GM21367 (cell line): ENCODE measurements around the gene YAE1.

Source experiments
- ATAC-seq: cut with Tn5 transposase; IDR thresholded peaks from one replicate; pipeline ENCODE4 v1.9.1; 2021; ENCODE audit not compliant: unreplicated experiment

YAE1 gene

DNA sequence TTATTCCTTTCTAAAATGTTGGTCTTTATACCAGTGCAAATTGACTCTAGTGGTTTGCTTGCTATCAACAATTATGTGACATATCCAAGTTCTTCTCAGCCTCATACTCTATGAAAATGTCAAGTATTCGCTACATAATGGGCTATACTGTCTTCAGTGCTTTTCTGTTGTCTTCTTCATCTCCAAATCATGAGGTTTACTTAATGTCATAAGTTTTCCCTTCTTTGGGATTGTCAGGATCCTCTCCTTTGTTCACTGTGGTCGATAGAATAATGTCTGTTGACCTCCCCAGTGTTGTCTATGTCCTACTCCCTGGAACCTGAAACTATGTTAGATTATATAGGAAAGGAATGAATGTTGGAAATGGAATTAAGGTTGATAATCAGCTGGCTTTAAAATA, 40.7 kb downstream of the YAE1 start:
- no peak for ATAC-seq

DNA sequence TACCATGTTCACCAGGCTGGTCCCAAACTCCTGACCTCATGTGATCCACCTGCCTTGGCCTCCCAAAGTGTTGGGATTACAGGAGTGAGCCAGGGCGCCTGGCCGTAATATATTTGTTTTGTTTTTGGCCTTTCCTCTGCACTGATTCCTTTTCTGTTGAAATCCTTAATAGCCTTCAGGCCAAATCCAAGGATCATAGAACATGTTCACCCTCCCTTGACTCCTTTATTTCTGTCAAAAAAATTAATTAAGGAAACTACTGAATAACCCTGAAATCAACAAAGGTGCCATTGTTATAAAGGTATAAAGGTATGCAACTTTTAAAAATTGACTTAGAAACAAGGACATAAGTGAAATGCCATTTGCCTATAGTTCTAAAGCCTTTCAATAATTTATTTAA, 41.7 kb downstream of the YAE1 start:
- ATAC-seq = no peak

DNA sequence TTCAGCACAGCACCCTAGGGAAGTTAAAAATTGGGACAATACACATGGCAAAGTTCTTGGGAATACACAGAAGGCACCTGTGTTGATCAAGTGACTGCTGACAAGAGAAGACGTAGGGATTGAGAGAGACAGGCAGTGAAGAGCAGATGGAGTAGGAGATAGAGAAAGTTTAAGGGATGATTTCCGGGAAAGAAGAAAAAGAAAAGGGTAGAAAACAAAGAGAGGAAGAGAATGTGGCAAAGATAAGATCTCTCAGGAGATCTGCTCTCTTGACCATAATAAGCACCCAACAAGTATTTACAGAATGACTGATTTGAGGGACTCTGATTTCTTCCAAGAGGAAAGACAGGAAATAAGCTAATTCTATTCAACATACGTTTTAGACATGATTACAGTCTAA, 42.1 kb downstream of the YAE1 start:
- ATAC-seq = no peak

DNA sequence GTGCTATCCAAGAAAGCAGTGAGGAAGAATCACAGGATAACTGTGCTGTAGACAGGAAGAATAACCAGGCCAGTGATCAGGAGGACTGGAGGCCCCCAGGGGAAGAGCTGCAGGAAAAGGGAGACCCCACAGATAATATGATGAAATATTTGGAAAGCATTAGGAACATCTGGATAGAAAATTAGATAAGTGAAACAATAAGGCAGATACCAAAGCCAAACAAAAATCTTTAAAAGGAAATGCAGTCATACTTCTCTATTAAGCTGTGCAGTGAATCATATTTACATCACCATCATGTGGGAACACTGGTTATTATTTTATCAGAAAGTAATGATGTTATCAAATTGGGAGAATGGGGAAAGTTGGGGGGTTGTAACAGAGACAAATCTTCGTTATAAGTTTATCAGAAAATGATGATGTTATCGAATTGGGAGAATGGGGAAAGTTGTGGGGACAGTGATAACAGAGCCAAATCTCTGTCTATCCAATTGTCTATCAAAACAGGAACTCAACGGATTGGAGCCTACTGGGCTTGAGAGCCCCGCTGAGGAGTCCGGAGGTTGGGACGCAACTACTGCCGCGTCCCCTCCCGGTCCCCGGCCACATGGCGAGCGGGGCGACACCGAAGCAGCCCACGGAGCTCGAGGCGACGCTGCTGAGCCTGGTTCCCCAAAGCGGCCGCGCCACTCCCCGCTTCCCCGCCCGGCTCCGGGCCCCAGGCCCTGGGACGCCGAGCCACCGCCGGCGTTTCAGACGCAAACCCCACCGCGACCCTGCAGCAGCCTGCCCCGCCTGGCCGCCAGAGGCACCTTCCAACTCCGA, 43.1 kb downstream of the YAE1 start:
- no peak for ATAC-seq

DNA sequence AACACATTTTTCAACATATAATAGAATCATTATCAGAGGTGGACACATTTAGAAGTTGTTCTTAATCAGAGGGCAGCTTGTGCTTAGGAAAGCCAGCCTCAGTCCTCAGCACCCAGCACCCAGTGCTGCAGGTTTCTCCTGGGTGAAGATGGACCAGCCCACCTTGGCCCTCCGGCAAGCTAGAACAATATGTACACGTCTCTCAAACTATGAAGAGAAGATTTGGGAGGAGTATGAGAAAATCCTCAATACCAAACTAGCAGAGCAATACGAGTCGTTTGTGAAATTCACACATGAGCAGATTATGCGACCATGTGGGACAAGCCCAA, 43.7 kb downstream of the YAE1 start:
- ATAC-seq = no peak

DNA sequence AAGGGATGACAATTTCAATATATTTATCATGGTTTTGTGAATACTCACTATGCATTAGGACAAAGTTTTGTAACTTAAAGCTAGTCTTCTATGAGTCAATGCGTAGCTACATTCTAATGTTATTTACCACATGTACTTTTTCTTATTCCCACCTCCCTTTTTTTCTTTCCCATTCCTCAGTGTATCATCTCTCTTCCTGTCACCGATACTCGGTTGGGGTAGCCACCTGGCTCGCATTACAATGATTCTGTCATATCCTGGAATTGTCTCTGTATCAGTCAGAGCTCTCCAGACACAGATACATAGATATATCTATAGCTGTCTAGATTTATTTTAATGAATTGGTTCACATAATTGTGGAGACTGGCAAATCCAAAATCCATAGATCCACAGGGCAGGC, 47.4 kb downstream of the YAE1 start:
- ATAC-seq = no peak

DNA sequence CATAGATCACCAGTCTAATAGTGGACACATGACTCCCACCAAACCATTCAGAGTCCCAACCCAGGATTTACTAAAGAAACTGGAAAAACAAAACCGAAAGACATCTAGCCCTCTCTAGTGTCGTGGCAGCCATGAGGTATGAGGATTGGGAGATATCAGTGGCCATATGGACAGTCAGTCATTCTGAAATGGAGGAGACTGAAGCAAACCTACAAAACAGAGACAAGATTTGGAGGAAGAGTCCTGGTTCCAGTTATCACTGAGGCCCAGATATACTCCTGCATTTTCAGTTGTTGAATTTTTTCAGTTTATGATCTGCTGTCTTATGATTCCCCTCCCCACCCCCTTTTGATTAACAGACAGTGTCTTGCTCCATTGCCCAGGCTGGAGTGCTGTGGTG, 48.1 kb downstream of the YAE1 start:
- ATAC-seq = no peak

DNA sequence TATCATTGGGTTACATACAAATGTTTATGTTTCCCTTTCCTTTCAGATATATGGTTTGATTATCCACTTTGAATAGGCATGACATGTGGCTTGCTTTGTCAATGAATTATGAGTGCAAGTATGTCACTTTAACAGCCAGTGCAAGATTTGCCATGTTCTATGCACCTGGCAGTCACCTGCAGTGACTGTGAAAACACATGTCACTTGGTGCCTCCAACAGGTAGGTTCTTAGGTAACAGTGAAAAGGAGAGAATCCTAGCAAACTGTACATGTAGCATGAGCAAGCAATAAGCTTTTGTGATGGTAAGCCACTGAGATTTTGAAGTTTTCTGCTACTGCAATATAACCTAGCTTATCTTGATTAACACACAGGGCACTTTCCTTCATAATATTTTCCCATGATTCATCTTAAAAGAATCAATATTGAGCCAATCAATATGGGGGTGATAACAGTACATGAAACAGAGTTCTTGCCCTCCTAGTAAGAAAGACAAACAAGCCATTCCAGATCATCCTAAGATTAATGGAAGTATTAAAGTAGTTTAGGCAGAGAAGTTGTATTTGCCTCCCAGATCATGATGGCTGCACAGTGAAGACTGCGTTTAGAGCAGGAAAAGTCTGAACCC, 49.3 kb downstream of the YAE1 start:
- ATAC-seq = no peak

DNA sequence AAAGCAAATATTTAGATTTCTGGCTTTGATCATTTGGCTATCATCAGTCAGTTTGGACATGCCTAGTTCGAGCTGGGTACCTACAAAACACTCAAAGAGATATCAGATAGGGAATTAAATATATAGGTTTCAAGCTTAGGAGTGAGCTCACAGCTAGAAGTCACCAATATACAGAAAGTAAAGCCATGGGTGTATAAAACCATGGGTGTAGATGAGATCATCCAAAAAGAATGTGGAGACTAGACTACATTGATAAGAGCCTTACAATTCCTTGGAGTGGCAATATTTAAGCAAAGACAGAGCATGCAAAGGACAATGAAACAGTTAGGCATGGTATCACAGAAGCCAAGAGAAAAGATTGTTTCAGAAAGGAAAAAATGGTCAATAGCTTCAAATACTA, 49.9 kb downstream of the YAE1 start:
- no peak for ATAC-seq

DNA sequence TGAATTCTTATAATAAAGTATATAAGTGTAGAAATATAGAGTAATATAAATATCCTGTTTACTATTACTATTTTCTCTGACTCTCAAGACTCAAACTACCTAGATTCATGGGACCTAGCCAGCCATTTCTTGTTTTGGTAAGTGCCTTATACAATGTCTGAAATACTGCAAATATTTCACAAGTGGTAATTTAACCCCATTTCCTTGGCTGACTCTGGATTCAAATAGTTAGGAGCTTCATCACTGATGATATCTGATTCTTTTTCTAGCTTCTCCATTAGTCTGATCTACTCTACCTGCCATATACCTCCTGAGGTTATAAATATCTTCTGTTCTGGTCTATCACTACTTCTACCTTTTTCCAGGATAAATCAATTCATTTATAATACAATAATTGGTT, 50.8 kb downstream of the YAE1 start:
- ATAC-seq = no peak

DNA sequence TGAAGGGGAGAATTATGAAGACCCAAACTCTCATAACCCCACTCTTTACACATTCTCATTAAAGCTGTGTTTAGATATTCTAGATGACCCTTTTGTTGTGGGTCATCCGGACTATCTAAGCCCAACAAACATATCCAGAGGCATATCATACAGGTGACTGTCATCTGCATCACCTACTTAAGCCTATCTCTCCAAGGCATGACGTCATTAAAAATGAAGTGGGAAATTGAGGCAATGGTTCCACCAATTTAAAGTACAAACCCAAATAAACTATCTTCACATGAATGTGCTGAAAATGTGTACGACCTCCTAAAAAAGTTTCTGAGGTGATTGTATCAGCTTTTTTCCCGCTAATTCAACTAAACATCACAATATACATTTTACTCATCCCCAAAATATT, 52.7 kb downstream of the YAE1 start:
- ATAC-seq = no peak

DNA sequence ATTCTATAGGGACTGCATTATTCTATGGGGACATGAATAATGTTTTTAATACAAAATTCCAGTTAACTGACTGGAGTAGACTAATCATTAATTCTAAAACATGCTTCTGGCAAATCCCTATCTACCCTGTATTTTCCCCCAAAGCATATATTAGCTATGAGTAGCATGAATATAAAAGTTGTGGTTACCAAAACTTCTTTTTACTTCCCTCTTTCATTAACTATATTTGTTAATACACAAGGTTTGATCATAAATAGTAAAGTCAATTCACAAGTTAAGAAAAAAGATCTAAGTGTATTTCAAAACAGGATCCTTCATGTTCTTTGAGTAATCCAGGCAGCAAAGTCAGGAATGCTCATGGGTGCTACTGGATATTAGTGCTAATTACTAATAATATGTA, 54.3 kb downstream of the YAE1 start:
- ATAC-seq = no peak

DNA sequence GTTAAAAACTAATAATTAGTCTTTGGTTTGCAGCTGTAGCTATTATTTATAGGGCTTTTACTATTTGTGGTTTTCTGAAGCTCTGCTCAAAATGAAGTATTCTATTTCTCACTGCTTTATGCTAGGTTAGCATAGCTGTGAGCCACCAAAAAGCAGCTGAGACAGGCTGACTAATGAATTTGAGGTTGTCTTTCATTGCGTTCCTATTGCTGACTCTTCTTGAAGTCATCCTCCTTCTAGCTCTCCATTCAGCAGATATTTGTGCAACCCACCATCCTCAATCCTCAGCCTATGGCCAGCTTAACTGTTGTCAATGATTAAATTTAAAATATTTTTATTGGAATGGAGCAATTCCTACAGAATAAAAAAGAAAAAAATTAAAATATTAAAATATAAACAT, 55.1 kb downstream of the YAE1 start:
- ATAC-seq = no peak

DNA sequence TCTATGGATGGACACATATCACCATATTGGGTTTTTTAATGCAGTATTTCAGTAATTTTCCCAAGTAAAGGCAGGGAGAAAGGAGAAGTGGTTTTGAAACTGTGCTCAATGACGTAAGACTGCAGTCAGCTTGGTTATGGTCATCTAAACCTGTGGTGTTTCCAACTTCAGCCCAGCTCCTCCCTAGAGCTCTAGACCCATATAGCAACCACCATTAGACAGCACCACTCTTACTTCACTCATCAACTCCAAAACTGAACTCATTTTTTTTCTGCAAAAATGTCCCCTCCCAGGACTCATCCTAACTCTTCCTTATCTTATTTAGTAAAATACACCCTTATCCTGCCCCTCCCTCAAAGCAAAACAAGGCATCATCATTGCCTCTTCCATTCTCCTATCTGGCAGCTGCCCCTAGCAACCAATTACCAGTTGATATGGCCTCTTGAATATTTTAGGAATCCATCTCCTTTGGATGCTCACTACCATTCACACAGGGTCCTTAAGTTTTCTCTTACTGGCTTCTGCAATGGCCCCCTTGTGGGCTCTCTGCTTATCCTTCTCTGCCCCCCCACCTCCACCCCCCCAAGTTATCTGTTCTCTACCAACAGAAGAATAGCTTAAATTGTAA, 55.7 kb downstream of the YAE1 start:
- peak; percentile 28 for ATAC-seq
